Hepatic stellate cell (primary cell): ENCODE data around the gene RBM15.

Experiments used
- DNase-seq: peaks from one replicate; pipeline ENCODE4 v3.0.0; 2011; ENCODE audit warnings: low spot score

RBM15 gene

GRCh38 chr1:110355321-110355720 lies 16.1 kb downstream of the RBM15 start:
- no peak for DNase-seq

- DNase-seq: no peak
These were observed 17.2 kb downstream of the RBM15 start for GRCh38 chr1:110356379-110356778.

GRCh38 chr1:110360431-110360830 lies 21.3 kb downstream of the RBM15 start:
- no peak for DNase-seq

- DNase-seq: no peak
These were observed 22.7 kb downstream of the RBM15 start for GRCh38 chr1:110361856-110362255.

- no peak for DNase-seq
These were observed 25.0 kb downstream of the RBM15 start for GRCh38 chr1:110364221-110364620.

- DNase-seq: peak; percentile 43
These were observed 31.6 kb downstream of the RBM15 start for GRCh38 chr1:110370827-110371226.

- DNase-seq: no peak
These were observed 36.3 kb downstream of the RBM15 start for GRCh38 chr1:110375490-110375889.

GRCh38 chr1:110380672-110381283 lies 41.6 kb downstream of the RBM15 start:
- DNase-seq: peak; percentile 46

GRCh38 chr1:110383251-110383990 lies 44.2 kb downstream of the RBM15 start:
- DNase-seq: no peak

- no peak for DNase-seq
These were observed 45.6 kb downstream of the RBM15 start for GRCh38 chr1:110384581-110385321.

- DNase-seq: no peak
These were observed 46.2 kb downstream of the RBM15 start for GRCh38 chr1:110385369-110385768.

- no peak for DNase-seq
These were observed 48.0 kb downstream of the RBM15 start for GRCh38 chr1:110387048-110387754.

- DNase-seq: peak; percentile 71
These were observed 50.9 kb downstream of the RBM15 start for GRCh38 chr1:110390096-110390495.

- peak; percentile 29 for DNase-seq
These were observed 51.6 kb downstream of the RBM15 start, which contains the start of gene SLC16A4 for GRCh38 chr1:110390692-110391245. Gene SLC16A4 (minus strand): TSS chr1:110391026. CDS start chr1:110389323, 1,703 bp downstream.

GRCh38 chr1:110393286-110393685 lies 54.1 kb downstream of the RBM15 start:
- no peak for DNase-seq

GRCh38 chr1:110393691-110394492 lies 54.7 kb downstream of the RBM15 start:
- DNase-seq: peak; percentile 37

GRCh38 chr1:110394493-110394820 lies 55.3 kb downstream of the RBM15 start:
- DNase-seq: no peak
